Smooth muscle cell (in vitro differentiated cells): ENCODE results near the gene MRPL37. TPM values are rescaled to one million over a fixed set of nuclear protein-coding genes. Genes with fewer than 3 reads are reported as not detected.

ENCODE experiments used
- DNase-seq: peaks from one replicate; lab custom pipeline; 2025; ENCODE audit not compliant: unreplicated experiment; lab: John Stamatoyannopoulos, UW
- H2AFZ ChIP-seq: fragments of 200-600 bp; sonication (generic); 2 replicates; pipeline ENCODE4 v1.6.0; 2016; ENCODE audit warnings: antibody characterized with exemption, low read depth, mild to moderate bottlenecking
- H3F3A ChIP-seq: fragments of 200-600 bp; sonication (generic); 2 replicates; pipeline ENCODE4 v1.6.0; 2017; ENCODE audit warnings: antibody characterized with exemption, low read depth
- H3K27ac ChIP-seq: fragments of 200-600 bp; sonication (generic); 2 replicates; pipeline ENCODE4 v1.5.1; 2016; ENCODE audit warnings: low read depth, mild to moderate bottlenecking
- H3K27me3 ChIP-seq: fragments of 200-600 bp; sonication (generic); 2 replicates; pipeline ENCODE4 v1.6.1; 2016; ENCODE audit warnings: low read depth, mild to moderate bottlenecking
- H3K36me3 ChIP-seq: fragments of 200-600 bp; sonication (generic); 2 replicates; pipeline ENCODE4 v1.5.1; 2016; ENCODE audit warnings: low read depth
- H3K4me1 ChIP-seq: fragments of 200-600 bp; sonication (generic); 2 replicates; pipeline ENCODE4 v1.5.1; 2016; ENCODE audit warnings: low read depth
- H3K4me2 ChIP-seq: fragments of 200-600 bp; sonication (generic); 2 replicates; pipeline ENCODE4 v1.6.0; 2016; ENCODE audit warnings: mild to moderate bottlenecking
- H3K4me3 ChIP-seq: fragments of 200-600 bp; sonication (generic); 2 replicates; pipeline ENCODE4 v1.5.1; 2016; ENCODE audit warnings: mild to moderate bottlenecking
- H3K79me2 ChIP-seq: fragments of 200-600 bp; sonication (generic); 2 replicates; pipeline ENCODE4 v1.6.0; 2016; ENCODE audit warnings: low read depth, mild to moderate bottlenecking
- H3K9ac ChIP-seq: fragments of 200-600 bp; sonication (generic); 2 replicates; pipeline ENCODE4 v1.6.0; 2016; ENCODE audit warnings: low read depth
- H3K9me3 ChIP-seq: fragments of 200-600 bp; sonication (generic); replicated peaks from 2 replicates; pipeline ENCODE4 v1.5.1; 2016; ENCODE audit warnings: low read depth
- H4K20me1 ChIP-seq: fragments of 200-600 bp; sonication (generic); 2 replicates; pipeline ENCODE4 v1.6.0; 2016; ENCODE audit warnings: low read depth
- WGBS: methylation state at CpG from one replicate; pipeline ENCODE4 v1.1.7; 2016; ENCODE audit warnings: low lambda C conversion rate; 5-methylcytosine and 5-hydroxymethylcytosine counted together
- polyA plus RNA-seq: library from polyadenylated mRNA; unstranded; fragments of >200 nt; fragmentation: Nextera tagmentation; extraction: Ambion mirVana; gene quantifications from 2 replicates; pipeline ENCODE4 v1.2.1, GENCODE V29; 2016
- total RNA-seq: library from RNA; depleted of rRNA; stranded (reverse); fragments of >200 nt; gene quantifications from 2 replicates; pipeline ENCODE4 v1.2.3, GENCODE V29; 2014
- TF ChIP-seq, protein P1 (sequence below): fragments of 200-600 bp; sonication (generic); IDR thresholded peaks from 2 replicates; pipeline ENCODE4 v1.5.1; 2017; ENCODE audit warnings: borderline replicate concordance, mild to moderate bottlenecking, antibody characterized with exemption; ENCODE audit not compliant: insufficient read depth, poor library complexity, severe bottlenecking

Gene MRPL37
- total and polyA plus RNA-seq, 2 experiments from 2014 or later: 85.5 to 96.4 TPM

- H3K9me3 ChIP-seq: no peaks in the 10 kb centered on the region
- peak overlapping the region; percentile 30 for H3K9ac ChIP-seq
- TF ChIP-seq, protein P1, sequence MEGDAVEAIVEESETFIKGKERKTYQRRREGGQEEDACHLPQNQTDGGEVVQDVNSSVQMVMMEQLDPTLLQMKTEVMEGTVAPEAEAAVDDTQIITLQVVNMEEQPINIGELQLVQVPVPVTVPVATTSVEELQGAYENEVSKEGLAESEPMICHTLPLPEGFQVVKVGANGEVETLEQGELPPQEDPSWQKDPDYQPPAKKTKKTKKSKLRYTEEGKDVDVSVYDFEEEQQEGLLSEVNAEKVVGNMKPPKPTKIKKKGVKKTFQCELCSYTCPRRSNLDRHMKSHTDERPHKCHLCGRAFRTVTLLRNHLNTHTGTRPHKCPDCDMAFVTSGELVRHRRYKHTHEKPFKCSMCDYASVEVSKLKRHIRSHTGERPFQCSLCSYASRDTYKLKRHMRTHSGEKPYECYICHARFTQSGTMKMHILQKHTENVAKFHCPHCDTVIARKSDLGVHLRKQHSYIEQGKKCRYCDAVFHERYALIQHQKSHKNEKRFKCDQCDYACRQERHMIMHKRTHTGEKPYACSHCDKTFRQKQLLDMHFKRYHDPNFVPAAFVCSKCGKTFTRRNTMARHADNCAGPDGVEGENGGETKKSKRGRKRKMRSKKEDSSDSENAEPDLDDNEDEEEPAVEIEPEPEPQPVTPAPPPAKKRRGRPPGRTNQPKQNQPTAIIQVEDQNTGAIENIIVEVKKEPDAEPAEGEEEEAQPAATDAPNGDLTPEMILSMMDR: no peak
- H3K27me3 ChIP-seq: no peaks in the 10 kb centered on the region
- DNase-seq: peak; percentile 25
- no peaks in the 10 kb centered on the region for H3K79me2 ChIP-seq
- no peaks in the 10 kb centered on the region for H3K4me1 ChIP-seq
- H2AFZ ChIP-seq: no peak overlapping the region
- H3K27ac ChIP-seq: peak overlapping the region; percentile 76
- H3K4me3 ChIP-seq: no peak overlapping the region
- H3K36me3 ChIP-seq: no peaks in the 10 kb centered on the region
- no peaks in the 10 kb centered on the region for H4K20me1 ChIP-seq
- peak overlapping the region; percentile 43 for H3K4me2 ChIP-seq
- peaks cover 13% of the 10 kb centered on the region for H3F3A ChIP-seq
- 57% methylated on average over 17 of the region's 18 CpGs for WGBS
Observed at GRCh38 chr1:54220004-54220811, 20.2 kb downstream of the MRPL37 start.

DNA sequence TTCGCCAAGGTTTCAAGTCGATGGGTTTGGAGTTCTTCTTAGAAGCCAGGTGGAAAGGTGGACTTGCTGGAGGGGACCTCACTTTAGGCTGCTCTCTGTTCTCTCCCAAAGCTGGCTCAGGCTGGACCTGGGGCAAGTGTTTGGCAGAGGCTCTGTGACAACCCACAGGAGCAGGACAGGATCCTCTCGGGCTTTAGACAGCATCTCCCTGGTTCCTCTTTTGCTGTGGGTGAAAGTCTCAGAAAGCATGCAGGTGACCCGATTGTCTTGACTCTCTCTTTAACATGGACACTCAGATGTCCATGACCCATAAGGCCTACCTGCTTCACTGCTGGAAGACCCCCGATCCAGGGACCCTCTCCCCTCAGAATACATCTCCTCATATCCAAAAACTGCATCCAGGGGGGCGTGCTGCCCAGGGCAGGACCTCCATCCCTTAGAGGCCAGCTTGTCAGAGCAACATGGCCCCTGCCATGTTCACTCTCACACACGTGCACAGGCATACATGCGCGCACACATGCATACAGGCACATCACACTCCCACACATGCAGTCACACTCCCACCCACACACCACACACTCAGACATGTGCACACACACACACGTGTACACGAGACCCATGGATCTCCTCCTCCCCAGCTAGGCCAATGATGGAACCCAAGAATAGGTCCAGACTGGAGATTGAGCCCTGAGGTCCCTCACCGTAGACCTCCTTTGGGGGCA is 21.3 kb downstream of the MRPL37 start:
- Histone ChIP-seq H3K9ac (no peak overlapping the region), H3K4me3 (no peak overlapping the region), H3K27me3 (no peaks in the 10 kb centered on the region), H2AFZ (no peak overlapping the region), H3K36me3 (no peaks in the 10 kb centered on the region), H3K4me2 (no peak overlapping the region), H4K20me1 (no peaks in the 10 kb centered on the region), H3K9me3 (no peaks in the 10 kb centered on the region), H3K4me1 (no peaks in the 10 kb centered on the region), H3F3A (peaks cover 13% of the 10 kb centered on the region), H3K27ac (peak overlapping the region; percentile 76), H3K79me2 (no peaks in the 10 kb centered on the region)
- 95% methylated on average over 12 of the region's 12 CpGs for WGBS
- TF ChIP-seq, protein P1: no peak
- DNase-seq: no peak

GRCh38 chr1:54221867-54222484 is 22.0 kb downstream of the MRPL37 start:
- Histone ChIP-seq H2AFZ (no peak overlapping the region), H3K4me3 (no peak overlapping the region), H3K79me2 (no peaks in the 10 kb centered on the region), H3K27me3 (no peaks in the 10 kb centered on the region), H3K4me2 (no peak overlapping the region), H3F3A (peaks cover 13% of the 10 kb centered on the region), H3K27ac (no peak overlapping the region), H3K4me1 (no peaks in the 10 kb centered on the region), H3K36me3 (no peaks in the 10 kb centered on the region), H4K20me1 (no peaks in the 10 kb centered on the region), H3K9ac (no peak overlapping the region), H3K9me3 (no peaks in the 10 kb centered on the region)
- 96% methylated on average over 7 of the region's 7 CpGs for WGBS
- DNase-seq: no peak
- TF ChIP-seq, protein P1: no peak
